ENCODE results near the gene RARS1.

RARS1 gene

DNA sequence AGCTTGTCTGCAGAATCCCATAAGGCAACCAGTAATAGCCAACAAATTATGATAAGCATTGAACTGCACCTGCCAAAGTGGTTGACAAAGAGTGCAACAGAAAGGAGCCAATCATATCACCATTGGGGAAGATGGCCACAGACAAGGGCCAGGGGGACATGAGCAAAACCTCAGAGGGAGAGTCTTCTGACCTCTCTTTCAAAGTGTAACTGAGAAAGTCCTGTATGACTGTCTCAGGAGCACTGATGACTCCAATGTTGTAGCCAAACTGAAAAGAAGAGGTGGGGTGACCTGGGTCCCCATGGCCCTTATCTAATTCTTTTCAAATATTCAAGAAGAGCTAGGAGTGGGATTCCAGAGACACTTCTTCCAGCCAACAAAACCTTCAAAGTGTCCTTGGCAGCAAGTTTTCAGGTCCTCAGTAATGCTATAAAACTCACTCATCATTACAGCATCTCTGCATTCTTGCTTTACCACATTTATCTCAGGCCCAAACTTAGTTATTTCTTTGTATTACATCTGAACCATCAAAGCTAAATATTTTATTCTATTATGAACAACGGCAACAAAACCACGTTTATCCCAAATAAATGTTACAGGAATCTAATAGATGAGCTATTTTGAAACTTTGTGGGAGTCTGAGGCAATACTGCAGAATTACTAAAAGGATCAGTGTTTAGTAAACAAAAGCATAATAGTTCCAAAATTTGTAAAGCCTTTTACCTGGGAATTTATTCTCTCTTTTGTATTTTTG, 67.3 kb downstream of the RARS1 start:
- no peak for DNase-seq

DNA sequence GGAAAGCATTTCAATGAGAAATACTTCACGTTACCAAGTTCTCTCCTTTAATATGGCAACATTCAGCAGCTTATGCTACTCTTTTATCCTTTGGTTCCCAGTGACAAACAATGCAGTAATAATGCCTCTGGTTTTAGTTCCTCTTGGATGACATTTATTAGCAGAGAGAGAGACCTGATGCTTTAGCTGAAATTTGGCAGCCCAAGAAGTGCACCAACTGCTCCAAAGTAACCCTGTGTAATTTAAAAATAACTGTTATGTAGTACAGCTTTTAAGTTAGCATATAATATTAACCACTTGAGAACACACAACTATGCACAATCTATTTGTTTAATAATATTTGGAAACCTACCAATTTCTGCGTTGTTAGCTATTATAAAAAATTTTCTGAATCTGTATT, 71.1 kb downstream of the RARS1 start:
- DNase-seq = no peak

DNA sequence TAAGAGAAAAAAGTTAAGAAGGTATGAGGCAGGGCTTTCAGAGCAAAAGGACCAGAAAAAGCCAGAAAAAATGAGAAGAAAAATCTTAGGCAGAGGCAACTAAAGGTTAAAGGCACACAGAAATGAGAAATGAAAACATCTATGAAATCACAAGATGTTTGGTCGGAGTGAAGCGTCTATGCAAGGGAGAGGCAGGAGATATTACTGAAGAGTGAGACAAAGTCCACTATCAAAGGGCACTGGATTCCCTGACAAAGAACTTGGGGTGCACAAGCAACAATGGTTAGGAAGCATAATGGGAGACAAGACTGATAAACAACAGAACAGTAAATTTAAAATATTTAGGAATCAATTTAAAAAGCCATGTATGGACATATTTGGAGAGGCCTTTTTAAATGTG, 76.0 kb downstream of the RARS1 start:
- DNase-seq = no peak

DNA sequence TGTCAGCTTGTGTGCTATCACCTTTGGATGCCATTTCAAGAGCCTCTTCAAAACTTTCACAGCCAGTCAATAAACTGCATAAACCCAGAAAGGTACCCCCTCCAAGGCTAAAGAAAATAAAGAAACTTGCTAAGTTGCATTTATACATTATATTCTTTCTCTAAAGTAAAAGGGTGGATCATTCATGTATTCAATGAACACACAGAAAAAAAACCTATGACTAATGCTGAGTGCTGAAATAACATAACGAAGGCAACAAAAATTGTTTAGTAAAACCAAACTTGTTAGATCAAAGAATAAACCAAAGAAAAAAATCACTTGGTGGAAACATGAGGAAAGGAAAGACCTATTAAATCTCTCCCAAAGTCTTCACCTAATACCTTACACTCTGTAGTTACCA, 77.7 kb downstream of the RARS1 start:
- no peak for DNase-seq

DNA sequence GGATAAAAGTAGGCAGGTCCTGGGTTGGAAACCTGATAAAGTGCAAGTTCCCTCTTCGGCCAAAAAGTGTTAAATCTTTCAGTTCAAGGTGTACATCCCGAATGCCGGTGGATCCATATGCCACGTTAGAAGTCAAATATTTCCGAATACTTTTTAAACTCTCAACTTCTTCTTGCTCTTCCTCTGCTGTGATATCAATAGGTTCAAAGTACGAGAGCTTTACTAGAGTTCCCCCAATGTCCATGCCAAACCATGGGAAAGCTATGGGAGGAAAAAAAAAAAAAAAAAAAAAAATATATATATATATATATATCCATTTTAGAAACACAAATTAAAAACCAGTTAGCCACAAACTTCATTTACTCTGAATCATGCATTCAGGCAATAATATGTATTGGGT, 82.5 kb downstream of the RARS1 start:
- no peak for DNase-seq
